CD1c-positive myeloid dendritic cell (primary cell): ENCODE data around the gene IRS1.

Experiments
- DNase-seq: peaks from one replicate; pipeline ENCODE4 v3.0.0-alpha.2; 2016; ENCODE audit errors: extremely low spot score

Gene IRS1

DNA sequence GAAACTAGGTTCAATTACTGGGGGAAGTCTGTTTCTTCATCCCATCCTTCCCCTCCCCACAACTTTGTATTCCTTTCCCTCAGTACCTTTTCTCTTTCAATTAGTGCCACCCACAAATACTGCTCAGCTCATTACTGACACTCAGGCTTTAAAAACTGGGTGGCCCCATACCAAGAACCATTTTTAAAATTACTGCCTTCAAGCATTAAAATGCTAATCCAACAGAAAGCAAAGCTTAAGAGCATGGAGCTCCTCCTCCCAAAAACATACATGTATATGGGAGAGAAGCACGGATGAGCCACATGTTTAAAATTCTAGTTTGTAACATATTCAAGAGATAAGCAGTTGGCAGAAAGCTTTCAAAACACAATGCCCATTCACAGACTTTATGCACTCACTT, 44.0 kb downstream of the IRS1 start:
- no peak for DNase-seq

DNA sequence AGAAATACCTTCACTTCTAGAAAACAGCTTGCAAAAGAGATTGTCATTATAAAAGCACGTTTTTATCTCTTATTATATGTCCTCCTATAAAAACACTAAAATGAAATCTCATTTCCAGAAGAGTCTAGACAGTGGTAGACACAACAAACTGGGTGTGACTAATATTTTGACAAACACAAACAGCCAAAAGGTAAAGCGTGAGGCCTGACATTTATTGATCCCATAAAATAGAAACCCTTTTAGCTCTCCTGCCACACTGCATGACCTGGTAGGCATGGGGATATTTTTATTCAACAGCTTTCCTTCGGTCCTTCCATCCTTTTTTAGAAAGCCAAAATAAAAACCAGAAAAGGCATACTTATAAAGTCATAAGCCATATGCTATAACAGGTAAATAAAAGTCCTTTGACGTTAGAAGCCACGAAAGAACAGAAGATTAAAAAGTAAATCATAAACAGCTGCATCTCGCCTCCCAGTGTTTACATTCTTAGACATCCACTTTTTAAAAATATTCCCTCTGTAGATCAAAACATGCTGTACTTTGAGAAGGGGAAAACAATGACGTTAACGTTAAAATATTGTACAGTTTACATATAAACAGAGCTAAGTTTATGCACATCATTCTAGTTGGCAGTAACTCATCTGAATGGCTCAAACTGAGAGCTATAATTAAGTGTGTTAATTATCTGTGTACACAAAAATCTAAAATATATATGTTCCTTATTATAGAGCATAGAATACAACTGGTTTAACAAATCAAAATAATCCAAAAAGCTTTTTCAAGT, 44.6 kb downstream of the IRS1 start:
- no peak for DNase-seq

DNA sequence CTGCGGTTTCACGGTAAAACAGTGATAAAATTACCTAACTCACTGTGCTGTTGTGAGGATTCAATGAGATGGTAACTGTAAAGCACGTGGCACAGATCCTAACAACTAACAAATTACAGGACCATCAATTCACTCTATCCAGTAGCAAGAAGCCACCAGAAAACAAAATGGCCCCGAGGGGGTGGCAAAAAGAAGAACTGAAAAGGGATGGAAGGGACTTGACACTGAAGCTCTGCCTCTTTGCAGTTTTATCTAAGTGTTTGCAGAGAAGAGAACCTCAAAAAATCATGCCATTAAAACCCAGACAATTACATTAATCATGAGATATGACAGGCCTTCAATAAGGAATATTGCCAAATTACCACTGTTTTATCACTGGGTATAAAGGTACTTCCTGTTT, 46.7 kb downstream of the IRS1 start:
- no peak for DNase-seq

DNA sequence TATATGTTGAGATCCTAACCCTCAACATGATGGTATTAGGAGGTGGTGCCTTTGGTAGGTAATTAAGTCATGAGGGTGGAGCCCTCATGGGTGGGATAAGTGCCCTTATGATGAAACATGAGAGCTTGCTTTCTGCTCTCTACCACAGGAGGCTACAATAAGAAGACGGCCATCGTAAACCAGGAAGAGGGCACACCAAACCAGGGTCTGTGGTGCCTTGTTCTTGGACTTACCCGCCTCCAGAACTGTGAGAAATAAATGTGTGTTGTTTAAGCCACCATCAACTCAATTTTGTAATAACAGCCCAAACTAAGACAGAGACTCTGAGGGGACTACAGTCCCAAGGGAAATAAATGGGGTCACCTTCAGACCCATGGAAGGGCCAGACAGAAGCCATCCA, 52.3 kb downstream of the IRS1 start:
- no peak for DNase-seq

DNA sequence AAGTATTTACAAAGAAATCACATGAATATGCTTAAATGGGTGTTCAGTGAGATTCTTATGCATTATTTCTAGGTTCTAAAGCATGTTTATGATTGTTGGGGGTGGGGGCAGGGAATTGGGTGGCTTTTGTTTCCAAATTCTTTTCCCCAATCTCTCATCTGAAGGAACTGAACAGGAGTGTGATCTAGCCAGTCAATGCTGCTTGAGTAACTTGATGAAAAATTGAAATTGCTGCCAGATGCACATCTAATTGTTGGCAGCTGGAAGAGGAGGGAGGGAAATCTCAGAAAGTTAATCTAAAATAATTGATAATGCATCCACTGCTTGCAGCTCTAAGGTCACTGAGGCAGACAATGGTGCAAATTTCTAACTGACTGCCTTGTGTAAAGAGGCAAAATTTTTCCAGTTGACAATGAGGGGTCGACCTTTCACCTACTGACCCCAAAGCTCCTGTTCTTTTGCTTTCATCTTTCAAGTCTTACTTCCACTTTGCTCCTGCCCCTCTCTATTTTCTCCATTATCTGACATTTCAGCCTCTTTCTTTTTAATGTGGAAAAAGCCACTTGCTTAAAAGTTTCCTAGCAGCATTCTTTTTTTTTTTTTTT, 53.3 kb downstream of the IRS1 start:
- DNase-seq: no peak

DNA sequence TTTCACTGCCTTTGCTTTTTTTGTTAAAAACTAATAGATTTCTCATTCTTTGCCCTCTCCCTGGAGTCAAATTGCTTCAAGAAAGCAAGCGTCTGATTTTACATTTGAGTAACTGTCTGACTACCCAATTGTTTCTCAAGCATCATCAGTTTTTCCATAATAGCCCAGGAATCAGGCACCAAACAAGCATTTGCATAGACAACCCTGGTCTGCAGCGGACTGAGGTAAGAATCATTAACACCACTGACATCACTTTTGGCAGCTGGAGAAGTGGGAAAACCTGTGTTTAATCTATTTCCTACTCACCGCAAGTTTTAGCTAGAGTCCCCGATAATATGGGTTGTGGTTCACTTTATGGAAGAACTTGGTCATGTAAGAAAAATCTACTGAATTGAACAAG, 55.7 kb downstream of the IRS1 start:
- no peak for DNase-seq

DNA sequence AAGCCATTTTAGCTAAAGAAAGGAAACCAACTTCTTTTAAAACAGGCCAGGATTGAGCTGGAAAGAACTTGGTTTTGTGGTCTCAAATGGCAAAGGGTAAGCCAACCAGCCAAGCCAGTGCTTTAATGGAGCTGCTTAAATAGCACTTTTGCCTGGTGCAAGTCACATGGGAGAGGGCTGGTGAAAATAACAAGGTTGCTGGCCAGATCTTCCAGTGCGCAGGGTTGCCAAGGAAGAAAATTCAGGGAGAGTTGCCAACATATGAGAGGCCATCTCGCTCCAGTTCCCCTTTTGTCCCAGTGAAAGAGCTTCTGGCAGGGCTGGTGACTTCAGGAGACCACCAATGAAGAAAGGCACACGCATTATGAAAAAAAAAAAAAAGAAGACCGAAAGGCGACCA, 57.3 kb downstream of the IRS1 start:
- no peak for DNase-seq

DNA sequence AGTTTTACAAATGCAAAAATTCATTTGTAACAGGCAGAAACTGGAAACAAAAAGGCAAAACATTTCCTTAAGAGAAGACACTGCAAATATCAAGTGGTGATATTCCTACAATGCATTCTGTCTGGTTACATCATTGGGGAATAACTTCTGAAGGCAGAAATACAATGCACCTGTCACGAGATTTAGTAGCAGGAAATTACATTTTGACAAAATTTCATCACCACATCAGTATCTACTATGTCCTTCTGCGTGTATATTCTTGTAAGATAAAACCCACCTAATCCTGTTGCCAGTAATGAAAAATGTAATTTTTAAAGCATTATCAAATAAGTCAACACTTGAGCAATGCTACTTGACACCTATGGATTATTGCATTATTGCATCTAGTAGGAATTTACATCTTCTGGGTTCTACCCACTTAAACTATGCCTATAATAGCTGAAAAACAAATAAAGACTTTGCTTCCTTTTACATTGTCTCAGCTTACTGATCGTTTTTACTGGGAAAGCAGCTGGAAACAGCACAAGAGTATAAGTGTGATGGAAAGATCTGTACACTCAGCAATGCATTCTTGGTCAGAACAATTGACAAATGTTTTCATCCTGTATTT, 59.5 kb downstream of the IRS1 start:
- DNase-seq: no peak

DNA sequence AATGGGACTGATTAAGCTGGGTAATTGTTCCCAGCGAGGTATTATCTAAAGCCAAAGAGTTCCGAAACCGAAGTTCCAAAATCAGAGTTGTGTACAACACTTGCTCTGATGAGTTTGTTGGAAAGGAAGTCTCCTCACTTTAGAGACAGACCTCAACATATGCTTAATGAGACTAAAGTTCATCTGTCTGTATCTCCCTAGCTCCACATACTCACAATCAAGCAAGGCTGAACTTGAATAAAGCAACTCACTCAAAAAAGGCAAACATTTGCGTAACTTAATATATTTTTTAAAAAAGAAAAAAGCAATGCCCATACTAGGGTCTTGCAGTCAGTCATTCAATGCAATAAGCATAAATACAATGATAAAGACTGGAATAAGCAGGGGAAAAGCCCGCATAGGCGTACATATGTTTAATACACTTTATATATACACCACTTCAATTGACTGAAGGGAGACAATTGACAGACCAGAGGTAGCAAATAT, 60.0 kb downstream of the IRS1 start:
- no peak for DNase-seq

DNA sequence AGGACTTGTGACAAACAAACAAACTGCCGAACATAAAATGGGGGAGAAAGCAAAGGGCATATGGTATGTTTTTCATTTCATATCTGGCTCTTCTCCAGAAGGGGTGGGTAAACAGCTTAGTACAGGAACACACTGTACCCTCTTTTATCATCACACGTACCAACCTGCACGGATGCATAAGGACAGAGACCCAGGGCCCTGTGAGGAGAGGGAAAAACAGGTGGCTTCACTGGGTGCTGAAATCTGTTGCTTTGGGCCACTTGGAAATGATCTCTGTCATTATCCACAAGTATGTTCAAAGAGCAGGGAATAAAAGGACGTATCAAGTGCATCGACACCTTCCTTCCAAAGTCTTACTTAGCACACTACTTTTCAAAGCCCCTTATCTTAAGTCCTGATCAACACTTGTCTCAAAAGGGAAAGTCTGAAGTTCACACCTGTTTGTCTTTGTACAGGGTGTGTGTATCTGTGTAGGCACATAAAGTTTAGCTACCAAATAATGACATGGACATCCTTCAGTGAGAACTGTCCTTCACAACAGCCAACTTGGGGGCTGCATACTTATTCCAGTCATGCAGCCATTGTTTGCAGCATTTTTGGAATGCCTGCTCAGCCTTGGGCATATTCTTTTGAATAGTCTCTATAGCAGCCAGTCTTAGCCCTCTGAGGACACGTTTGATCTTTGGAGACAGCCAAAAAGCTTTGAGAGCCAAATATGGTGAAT, 60.6 kb downstream of the IRS1 start:
- DNase-seq: no peak

DNA sequence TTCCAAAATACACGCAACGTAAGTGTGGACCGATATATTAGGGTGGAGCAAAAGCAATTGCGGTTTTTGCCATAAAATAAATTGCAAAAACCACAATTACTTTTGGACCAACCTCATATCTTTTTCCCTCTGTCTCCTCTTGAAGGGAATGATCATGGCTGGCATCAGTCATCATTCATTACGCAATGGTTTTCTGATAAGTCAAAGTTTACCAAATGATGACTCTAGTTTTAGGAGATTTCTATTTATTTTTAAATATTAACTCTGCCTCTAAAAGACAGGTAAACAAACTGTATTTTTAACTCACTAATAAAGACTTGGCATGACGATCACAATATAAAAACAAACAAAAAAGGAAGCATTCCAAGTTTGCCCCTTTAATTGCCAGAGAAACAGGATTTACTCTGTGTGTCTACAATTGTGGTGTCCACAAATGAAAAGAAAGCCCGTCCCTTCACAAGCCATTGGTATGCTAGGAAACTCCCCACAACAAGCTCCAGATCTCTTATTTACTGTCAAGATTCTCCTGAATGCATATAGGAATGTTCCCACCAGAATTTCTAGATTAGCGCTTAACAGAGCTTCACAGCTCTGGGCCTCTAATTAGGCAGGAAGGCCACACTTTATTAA, 61.3 kb downstream of the IRS1 start:
- no peak for DNase-seq

DNA sequence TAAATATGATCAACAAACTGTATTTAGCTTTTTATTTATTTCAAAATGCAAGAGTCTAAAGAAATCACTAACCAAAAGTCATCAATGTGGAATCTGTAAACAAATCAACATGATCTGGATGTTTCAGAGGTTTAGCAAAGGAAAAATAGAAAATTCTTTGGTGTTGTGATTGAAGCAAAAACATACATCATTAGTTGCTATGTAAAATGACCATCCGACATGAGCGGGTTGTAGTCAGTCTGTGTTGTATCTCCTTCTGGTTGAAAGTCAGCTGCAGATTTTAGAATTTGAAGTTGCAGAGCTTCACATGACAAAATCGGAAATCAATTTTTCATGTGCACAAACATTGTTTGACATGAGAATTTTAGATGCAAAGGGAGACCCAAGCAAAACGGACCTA, 63.2 kb downstream of the IRS1 start:
- no peak for DNase-seq

DNA sequence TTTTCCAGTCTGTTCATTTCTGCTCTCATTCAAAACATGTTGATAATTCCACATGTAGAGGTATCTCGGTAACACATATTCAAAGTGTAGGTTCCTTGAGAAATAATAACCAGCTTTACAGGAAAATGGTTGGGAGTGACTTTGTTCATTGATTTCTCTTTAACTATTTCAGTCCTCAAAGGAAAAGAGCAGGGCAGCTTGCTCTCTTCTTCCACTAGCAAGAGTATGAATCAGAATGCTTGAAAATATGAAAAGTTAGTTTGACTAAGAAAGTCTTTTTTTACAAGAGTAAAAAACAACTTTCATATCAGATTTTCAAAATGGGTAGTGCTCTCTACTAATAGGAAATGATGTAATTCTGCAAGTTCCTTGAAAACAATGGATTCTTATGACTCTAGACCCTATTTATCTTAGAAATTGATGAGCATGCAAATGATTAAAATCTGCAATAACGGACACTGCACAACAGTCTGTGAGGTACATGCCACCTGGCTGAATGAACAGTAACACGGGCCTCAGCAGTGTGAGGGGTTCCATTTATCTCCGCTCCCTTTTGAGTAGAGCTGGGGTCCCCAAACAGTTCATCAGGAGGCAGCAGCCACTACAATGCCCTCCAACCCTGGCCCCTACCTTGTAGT, 65.6 kb downstream of the IRS1 start:
- no peak for DNase-seq

DNA sequence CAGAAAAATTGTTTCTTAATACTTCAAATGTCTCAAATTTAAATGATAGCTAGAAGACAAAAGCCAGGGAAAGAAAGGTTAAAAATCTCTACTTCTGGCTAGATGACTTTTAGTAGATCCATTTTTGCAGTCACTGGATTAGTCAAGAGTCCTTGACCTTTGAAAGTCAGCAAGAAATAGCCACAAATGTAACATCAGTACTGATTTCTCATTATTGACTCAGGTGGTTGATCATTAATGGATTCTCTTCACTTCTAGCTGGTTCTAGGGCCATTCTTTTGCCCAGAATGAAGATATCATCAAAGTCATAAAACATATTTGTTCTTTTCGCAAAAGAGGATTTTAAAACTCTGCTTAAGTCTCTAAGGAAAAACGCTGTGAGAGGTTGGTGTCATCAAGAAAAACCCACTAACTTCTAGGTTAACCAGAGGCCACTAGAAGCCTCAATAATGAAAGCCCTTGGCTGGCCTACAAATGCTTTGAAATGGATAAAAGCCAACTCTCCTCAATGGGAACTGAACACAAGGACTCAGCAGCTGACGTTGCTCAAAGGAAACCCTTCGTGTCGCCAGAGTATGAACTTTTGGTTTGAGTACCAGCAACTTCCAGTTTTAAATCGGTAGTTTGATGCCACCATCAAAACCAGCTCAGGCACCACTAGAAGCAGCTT, 66.3 kb downstream of the IRS1 start:
- no peak for DNase-seq

DNA sequence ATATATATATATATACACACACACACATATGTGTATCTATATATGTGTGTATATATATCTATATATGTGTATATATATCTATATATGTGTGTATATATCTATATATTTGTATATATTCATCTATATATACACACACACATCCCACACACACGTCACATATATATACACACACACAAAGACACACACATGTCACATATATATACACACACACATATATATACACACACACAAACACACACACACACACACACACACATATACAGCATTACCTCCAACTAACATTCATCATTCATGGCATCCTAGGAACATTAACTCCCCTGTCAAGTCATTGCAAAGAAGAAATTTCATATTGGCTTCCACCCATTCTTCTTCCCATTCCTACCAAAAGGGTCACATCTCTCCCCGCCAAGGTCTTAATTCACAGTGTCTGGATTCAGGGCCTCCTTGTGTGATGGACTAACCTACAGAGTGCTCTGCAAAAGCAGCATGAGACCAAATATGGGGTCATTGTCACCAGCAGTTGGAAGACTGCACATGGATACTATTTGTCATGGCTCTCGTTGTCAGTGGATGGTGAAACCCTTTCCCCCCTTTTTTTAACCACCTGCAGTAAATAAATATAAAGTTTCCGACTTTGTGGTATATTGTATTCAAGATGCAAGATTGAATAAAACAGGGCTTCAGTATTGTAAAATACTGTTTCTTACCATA, 67.0 kb downstream of the IRS1 start:
- DNase-seq: no peak

DNA sequence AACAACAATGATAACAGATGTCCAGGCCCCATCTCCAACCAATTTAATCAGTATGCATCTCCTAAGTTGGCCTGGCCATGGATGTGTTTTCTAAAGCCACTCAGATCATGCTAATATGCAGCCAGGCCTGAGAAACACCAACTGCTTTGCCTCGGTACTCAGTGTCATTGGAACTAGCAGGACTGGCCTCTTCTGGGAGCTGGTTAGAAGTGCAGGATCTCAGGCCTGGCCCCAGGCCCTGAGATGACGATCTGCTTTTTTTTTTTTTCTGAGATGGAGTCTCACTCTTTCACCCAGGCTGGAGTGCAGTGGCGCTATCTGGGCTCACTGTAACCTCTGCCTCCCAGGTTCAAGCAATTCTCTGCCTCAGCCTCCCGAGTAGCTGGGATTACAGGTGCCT, 69.1 kb downstream of the IRS1 start:
- no peak for DNase-seq

DNA sequence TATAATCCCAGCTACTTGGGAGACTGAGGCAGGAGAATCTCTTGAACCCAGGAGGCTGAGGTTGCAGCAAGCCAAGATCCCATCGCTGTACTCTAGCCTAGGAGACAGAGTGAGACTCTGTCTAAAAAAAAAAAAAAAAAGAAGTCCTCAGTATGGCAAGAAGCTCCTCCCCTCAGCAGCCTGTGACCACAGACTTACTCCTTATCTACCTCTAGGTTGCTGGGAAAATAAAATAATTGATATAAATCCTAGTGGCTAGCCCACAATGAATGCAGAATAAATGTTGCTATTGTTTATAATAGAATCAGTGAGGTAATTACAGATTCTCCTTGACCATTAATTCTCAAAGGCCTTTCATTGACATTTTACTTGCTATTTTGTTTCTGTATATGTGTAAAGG, 70.6 kb downstream of the IRS1 start:
- DNase-seq: no peak

DNA sequence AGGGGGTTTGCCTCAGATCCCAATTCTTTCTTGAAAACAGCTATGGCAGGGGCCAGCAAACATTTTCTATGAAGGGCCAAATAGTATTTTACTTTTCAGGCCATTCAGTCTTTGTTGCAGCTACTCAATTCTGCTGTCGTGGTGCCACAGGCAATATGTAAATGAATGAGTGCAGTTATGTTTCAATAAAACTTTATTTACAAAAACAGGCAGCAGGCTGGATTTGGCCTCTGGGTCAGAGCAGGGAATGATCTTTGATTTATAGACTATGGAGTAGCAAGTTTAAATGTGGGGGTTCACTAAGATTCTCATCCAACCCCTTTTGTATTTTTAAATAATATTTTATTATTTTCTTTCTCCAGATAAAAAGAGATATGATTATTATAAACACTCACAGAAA, 72.4 kb downstream of the IRS1 start:
- DNase-seq: no peak

DNA sequence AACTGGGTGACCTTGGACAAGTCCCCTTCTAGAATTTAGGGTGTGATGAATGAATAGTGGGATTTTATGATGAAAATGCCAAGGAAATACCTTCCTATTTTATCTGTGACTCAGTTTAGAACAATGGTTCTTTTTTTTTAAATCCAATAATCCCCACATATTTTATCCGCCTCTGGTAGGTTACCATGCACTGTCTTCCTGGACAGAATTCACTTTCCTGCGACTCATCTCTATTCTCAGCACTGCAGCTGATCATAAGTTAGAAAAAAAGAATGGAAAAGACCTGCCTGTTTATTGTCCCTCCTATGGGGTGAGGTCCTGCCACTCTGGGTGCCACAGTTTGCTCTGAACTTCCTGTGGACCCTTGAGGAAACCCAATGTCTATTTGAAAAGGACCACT, 73.1 kb downstream of the IRS1 start:
- DNase-seq: no peak

DNA sequence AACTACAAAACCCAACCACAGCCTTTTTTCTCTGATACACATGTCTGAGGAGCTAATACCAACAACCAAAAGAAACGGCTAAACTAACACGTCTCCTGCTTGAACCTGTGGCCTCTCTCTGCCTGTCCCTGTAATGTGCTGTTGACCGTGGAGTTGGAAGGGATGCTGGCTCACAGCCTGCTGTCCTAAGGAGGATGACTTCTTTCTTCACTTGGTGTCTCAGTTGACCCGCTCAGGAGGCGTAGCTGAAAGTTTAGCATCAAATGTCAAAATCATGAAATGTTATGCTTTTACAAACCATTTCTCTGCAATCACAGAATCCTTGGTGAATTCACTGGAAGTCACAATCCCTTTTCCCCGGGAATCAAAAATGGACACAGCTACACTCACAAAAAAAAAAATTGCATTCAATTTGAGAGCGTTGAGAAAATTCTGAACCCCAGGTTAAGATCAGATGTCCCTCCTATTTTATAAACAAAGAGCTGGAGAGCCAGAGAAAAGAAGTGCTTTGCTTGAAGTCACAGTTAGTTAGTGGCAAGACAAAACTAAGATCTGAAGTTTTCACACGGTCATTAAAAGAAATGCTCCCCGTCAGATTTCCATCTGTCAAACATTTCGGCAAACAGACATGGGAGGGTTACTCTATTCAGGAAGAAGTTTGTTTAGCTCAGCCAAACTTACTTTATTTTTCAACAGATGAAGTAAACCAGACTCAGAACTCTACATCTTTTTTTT, 74.3 kb downstream of the IRS1 start:
- DNase-seq: no peak
